ENCODE measurements around the gene ONECUT1. TPM values are rescaled to one million over a fixed set of nuclear protein-coding genes. Genes with fewer than 3 reads are reported as not detected.
A peak's percentile ranks its signal among the peaks of the same experiment; 100 is the strongest.

ONECUT1 gene
- total RNA-seq, 2 experiments from 2014 or later: 0.15 to 0.25 TPM

GRCh38 chr15:52803467-52804306 lies 13.6 kb upstream of the ONECUT1 start:
- TF ChIP-seq EZH2phosphoT487 (IDR thresholded peaks at IDR 0.05; ENCODE audit: borderline replicate concordance, low read depth, low read length) (no peak), CTCF (conservative IDR thresholded peaks at IDR 0.05; ENCODE audit: low read length) (no peak)
- H3K9me2 ChIP-seq (ENCODE audit: insufficient read depth, low read length): no peaks in the 10 kb centered on the region
- BruUV-seq (replicated peaks): no TSS peak
- no peak for DNase-seq (ENCODE audit: low spot score)
- no peak overlapping the region for H3K27ac ChIP-seq (ENCODE audit: low read depth, low read length, poor library complexity, severe bottlenecking)
- H3K4me3 ChIP-seq (ENCODE audit: low read depth, low read length, poor library complexity, severe bottlenecking): no peak overlapping the region
- H3K9me3 ChIP-seq (ENCODE audit: low read length): no peaks in the 10 kb centered on the region
- intact Hi-C loops (cut with micrococcal nuclease; ENCODE audit: unreplicated experiment): no loop called here
- H3K4me2 ChIP-seq (ENCODE audit: low read length): peak overlapping the region; percentile 30; the same call in 1 of the 2 replicates
- CTCF ChIA-PET (ENCODE audit: unreplicated experiment): no interaction called here
- POLR2A ChIA-PET: no interaction called here
- H3K4me1 ChIP-seq (ENCODE audit: insufficient read depth, low read length, poor library complexity, severe bottlenecking): peaks cover 5% of the 10 kb centered on the region
- no peaks in the 10 kb centered on the region for H3K79me2 ChIP-seq (ENCODE audit: insufficient read depth, low read depth, low read length)
- H4K20me1 ChIP-seq (ENCODE audit: insufficient read depth, low read length): no peaks in the 10 kb centered on the region
- no peaks in the 10 kb centered on the region for H3K36me3 ChIP-seq (ENCODE audit: insufficient read depth, low read length)
- H2AFZ ChIP-seq (ENCODE audit: low read length): no peak overlapping the region

DNA sequence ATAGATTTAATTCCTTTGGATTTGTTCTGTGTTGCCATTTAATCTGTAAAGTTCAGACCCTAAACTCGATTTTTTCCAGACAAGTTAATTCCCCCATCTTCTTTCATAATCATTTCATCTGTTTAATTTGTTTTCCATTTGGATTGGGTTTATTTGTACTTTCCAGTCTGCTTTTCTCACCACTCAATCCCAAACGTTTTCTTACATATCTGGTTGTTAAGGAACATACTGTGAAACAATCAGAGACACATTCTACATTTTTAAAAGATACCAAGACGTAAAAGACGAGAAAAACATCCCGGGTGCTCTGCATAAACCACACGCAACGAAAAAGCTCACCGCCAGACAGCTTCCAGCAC lies 13.0 kb upstream of the ONECUT1 start:
- no peaks in the 10 kb centered on the region for H3K9me3 ChIP-seq (ENCODE audit: low read length)
- no peak for DNase-seq (ENCODE audit: low spot score)
- ChIA-PET POLR2A (no interaction called here), CTCF (ENCODE audit: unreplicated experiment) (no interaction called here)
- no peak overlapping the region for H3K4me3 ChIP-seq (ENCODE audit: low read depth, low read length, poor library complexity, severe bottlenecking)
- no peak for TF ChIP-seq CTCF (conservative IDR thresholded peaks at IDR 0.05; ENCODE audit: low read length)
- TF ChIP-seq EZH2phosphoT487 (IDR thresholded peaks at IDR 0.05; ENCODE audit: borderline replicate concordance, low read depth, low read length): no peak
- no peaks in the 10 kb centered on the region for H3K9me2 ChIP-seq (ENCODE audit: insufficient read depth, low read length)
- no peaks in the 10 kb centered on the region for H4K20me1 ChIP-seq (ENCODE audit: insufficient read depth, low read length)
- H3K36me3 ChIP-seq (ENCODE audit: insufficient read depth, low read length): no peaks in the 10 kb centered on the region
- H2AFZ ChIP-seq (ENCODE audit: low read length): no peak overlapping the region
- H3K79me2 ChIP-seq (ENCODE audit: insufficient read depth, low read depth, low read length): no peaks in the 10 kb centered on the region
- H3K27ac ChIP-seq (ENCODE audit: low read depth, low read length, poor library complexity, severe bottlenecking): no peak overlapping the region
- BruUV-seq (replicated peaks): no TSS peak
- intact Hi-C loops (cut with micrococcal nuclease; ENCODE audit: unreplicated experiment): no loop called here
- H3K4me2 ChIP-seq (ENCODE audit: low read length): no peak overlapping the region
- peaks cover 5% of the 10 kb centered on the region for H3K4me1 ChIP-seq (ENCODE audit: insufficient read depth, low read length, poor library complexity, severe bottlenecking)

- H3K9me2 ChIP-seq (ENCODE audit: insufficient read depth, low read length): no peaks in the 10 kb centered on the region
- no peaks in the 10 kb centered on the region for H3K9me3 ChIP-seq (ENCODE audit: low read length)
- H4K20me1 ChIP-seq (ENCODE audit: insufficient read depth, low read length): no peaks in the 10 kb centered on the region
- H3K4me3 ChIP-seq (ENCODE audit: low read depth, low read length, poor library complexity, severe bottlenecking): no peak overlapping the region
- H3K4me2 ChIP-seq (ENCODE audit: low read length): no peak overlapping the region
- no TSS peak for BruUV-seq (replicated peaks)
- H3K79me2 ChIP-seq (ENCODE audit: insufficient read depth, low read depth, low read length): no peaks in the 10 kb centered on the region
- ChIA-PET CTCF (ENCODE audit: unreplicated experiment) (no interaction called here), POLR2A (interaction anchor here (0.8 kb wide), 1 partner anchor 9 kb away, joined by 3 read pairs; no protein-coding TSS in a partner anchor)
- H3K36me3 ChIP-seq (ENCODE audit: insufficient read depth, low read length): no peaks in the 10 kb centered on the region
- no peak overlapping the region for H3K27ac ChIP-seq (ENCODE audit: low read depth, low read length, poor library complexity, severe bottlenecking)
- no peak for DNase-seq (ENCODE audit: low spot score)
- H2AFZ ChIP-seq (ENCODE audit: low read length): no peak overlapping the region
- TF ChIP-seq CTCF (conservative IDR thresholded peaks at IDR 0.05; ENCODE audit: low read length) (no peak), EZH2phosphoT487 (IDR thresholded peaks at IDR 0.05; ENCODE audit: borderline replicate concordance, low read depth, low read length) (no peak)
- peaks cover 5% of the 10 kb centered on the region for H3K4me1 ChIP-seq (ENCODE audit: insufficient read depth, low read length, poor library complexity, severe bottlenecking)
- intact Hi-C loops (cut with micrococcal nuclease; ENCODE audit: unreplicated experiment): no loop called here
Measured at GRCh38 chr15:52802110-52802509, 12.0 kb upstream of the ONECUT1 start.

Measured in OCI-LY7 (cell line).